Mesenchymal stem cell (in vitro differentiated cells and primary cell): ENCODE results near the gene CDV3.
A peak's percentile ranks its signal among the peaks of the same experiment; 100 is the strongest.

Experiments used
- DNase-seq: peaks from one replicate; pipeline ENCODE4 v3.0.0-alpha.2; 2013
- H2AFZ ChIP-seq: one replicate; pipeline ENCODE4 v1.6.1; 2013; ENCODE audit warnings: low read depth, mild to moderate bottlenecking, control low read depth, inconsistent platforms, low read length, moderate library complexity
- H2AK5ac ChIP-seq: 2 replicates; pipeline ENCODE4 v1.6.1; 2013; ENCODE audit warnings: low read length, moderate library complexity, mild to moderate bottlenecking, inconsistent platforms; ENCODE audit not compliant: severe bottlenecking
- H2BK120ac ChIP-seq: one replicate; pipeline ENCODE4 v1.6.1; 2013; ENCODE audit warnings: low read depth, mild to moderate bottlenecking, inconsistent platforms, low read length, moderate library complexity
- H2BK12ac ChIP-seq, 2 experiments: one replicate each; pipeline ENCODE4 v1.6.1; 2013; ENCODE audit warnings: inconsistent platforms in 2 of 2, low read length in 2 of 2, mild to moderate bottlenecking in 2 of 2, moderate library complexity in 2 of 2, control low read depth in 1 of 2
- H2BK15ac ChIP-seq: one replicate; pipeline ENCODE4 v1.6.1; 2013; ENCODE audit warnings: mild to moderate bottlenecking, low read depth, inconsistent platforms; ENCODE audit not compliant: poor library complexity, severe bottlenecking
- H2BK5ac ChIP-seq: 2 replicates; pipeline ENCODE4 v1.6.1; 2013; ENCODE audit warnings: low read depth, mild to moderate bottlenecking, low read length, control low read depth, inconsistent platforms; ENCODE audit not compliant: poor library complexity, severe bottlenecking
- H3K14ac ChIP-seq, 2 experiments: one replicate each; pipeline ENCODE4 v1.6.1; 2013; ENCODE audit warnings: inconsistent platforms in 2 of 2, low read length in 2 of 2, control low read depth in 1 of 2, mild to moderate bottlenecking in 1 of 2, moderate library complexity in 1 of 2
- H3K18ac ChIP-seq, 2 experiments: one replicate each; pipeline ENCODE4 v1.6.1; 2013; ENCODE audit warnings: inconsistent platforms in 2 of 2, low read length in 2 of 2, control low read depth in 1 of 2, low read depth in 1 of 2, mild to moderate bottlenecking in 1 of 2
- H3K23ac ChIP-seq, 2 experiments: one replicate each; pipeline ENCODE4 v1.6.1; 2013; ENCODE audit warnings: inconsistent platforms in 2 of 2, low read length in 2 of 2, mild to moderate bottlenecking in 2 of 2, moderate library complexity in 2 of 2, control low read depth in 1 of 2
- H3K27ac ChIP-seq: 2 replicates; pipeline ENCODE4 v1.5.1; 2013; ENCODE audit warnings: mild to moderate bottlenecking, moderate library complexity, low read length, control low read depth, inconsistent platforms; ENCODE audit not compliant: poor library complexity, severe bottlenecking
- H3K27me3 ChIP-seq, 2 experiments: 2 replicates each; pipeline versions ENCODE4 v1.6.1 to v1.7.0; 2013; ENCODE audit warnings: low read length in 2 of 2, mild to moderate bottlenecking in 2 of 2, moderate library complexity in 2 of 2, control low read depth in 1 of 2, inconsistent platforms in 1 of 2; ENCODE audit not compliant: control insufficient read depth in 1 of 2, insufficient read depth in 1 of 2
- H3K36me3 ChIP-seq, 2 experiments: 2 replicates each; pipeline versions ENCODE4 v1.6.1 to v1.7.0; 2013; ENCODE audit warnings: low read length in 2 of 2, control low read depth in 1 of 2, inconsistent platforms in 1 of 2, low read depth in 1 of 2, mild to moderate bottlenecking in 1 of 2; ENCODE audit not compliant: insufficient read depth in 2 of 2, control insufficient read depth in 1 of 2
- H3K4ac ChIP-seq, 2 experiments: one replicate each; pipeline ENCODE4 v1.6.1; 2013; ENCODE audit warnings: inconsistent platforms in 2 of 2, low read length in 2 of 2, mild to moderate bottlenecking in 2 of 2, moderate library complexity in 2 of 2, control low read depth in 1 of 2, low read depth in 1 of 2
- H3K4me1 ChIP-seq: 2 replicates; pipeline ENCODE4 v1.6.1; 2013; ENCODE audit warnings: low read depth, low read length, control low read depth; ENCODE audit not compliant: control insufficient read depth, insufficient read depth
- H3K4me2 ChIP-seq: 2 replicates; pipeline ENCODE4 v1.6.1; 2013; ENCODE audit warnings: low read length, mild to moderate bottlenecking, inconsistent platforms; ENCODE audit not compliant: poor library complexity, severe bottlenecking
- H3K4me3 ChIP-seq, 2 experiments: 2 replicates each; pipeline versions ENCODE4 v1.5.1 to v1.7.0; 2013; ENCODE audit warnings: low read length in 2 of 2, mild to moderate bottlenecking in 2 of 2, control low read depth in 1 of 2, low read depth in 1 of 2; ENCODE audit not compliant: insufficient read depth in 1 of 2
- H3K79me1 ChIP-seq: replicated peaks from 2 replicates; pipeline ENCODE4 v1.6.1; 2013; ENCODE audit warnings: mild to moderate bottlenecking, control low read depth, low read length, inconsistent platforms; ENCODE audit not compliant: poor library complexity, severe bottlenecking
- H3K9ac ChIP-seq: 2 replicates; pipeline ENCODE4 v1.7.0; 2013; ENCODE audit warnings: mild to moderate bottlenecking, low read length, moderate library complexity
- H3K9me3 ChIP-seq: 2 replicates; pipeline ENCODE4 v1.7.0; 2013; ENCODE audit warnings: mild to moderate bottlenecking, low read length; ENCODE audit not compliant: control insufficient read depth
- H4K8ac ChIP-seq: one replicate; pipeline ENCODE4 v1.6.1; 2013; ENCODE audit warnings: inconsistent platforms, mild to moderate bottlenecking, low read length, moderate library complexity
- H4K91ac ChIP-seq: one replicate; pipeline ENCODE4 v1.6.1; 2013; ENCODE audit warnings: mild to moderate bottlenecking, low read length, inconsistent platforms
- WGBS: methylation state at CpG from one replicate; pipeline ENCODE4 v1.1.7; 2013; ENCODE audit warnings: mixed read lengths; 5-methylcytosine and 5-hydroxymethylcytosine counted together

CDV3 gene

GRCh38 chr3:133529809-133530208 is 43.7 kb upstream of the CDV3 start:
- Histone ChIP-seq H2AFZ (no peak overlapping the region), H2BK5ac (no peak overlapping the region), H2AK5ac (no peak overlapping the region), H2BK12ac (no peak overlapping the region), H4K91ac (no peak overlapping the region), H3K4ac (no peak overlapping the region), H3K23ac (no peak overlapping the region), H3K4me2 (no peak overlapping the region), H2BK15ac (no peak overlapping the region), H3K79me1 (no peaks in the 10 kb centered on the region), H3K27me3 (no peaks in the 10 kb centered on the region), H2BK120ac (no peak overlapping the region), H3K4me1 (peaks cover 5% of the 10 kb centered on the region), H4K8ac (no peak overlapping the region), H3K27ac (no peak overlapping the region), H3K9me3 (peaks cover 5% of the 10 kb centered on the region), H3K4me3 (no peak overlapping the region), H3K18ac (no peak overlapping the region), H3K36me3 (no peaks in the 10 kb centered on the region), H3K9ac (no peak overlapping the region), H3K14ac (no peak overlapping the region)
- DNase-seq: no peak
- WGBS: 96% methylated on average over 2 of the region's 2 CpGs

- H4K8ac ChIP-seq: no peak overlapping the region
- DNase-seq: peak; percentile 76
- H3K4me3 ChIP-seq: no peak overlapping the region
- no peaks in the 10 kb centered on the region for H3K27me3 ChIP-seq
- H2BK15ac ChIP-seq: no peak overlapping the region
- H2AFZ ChIP-seq: no peak overlapping the region
- no peak overlapping the region for H3K27ac ChIP-seq
- 22% methylated on average over 4 of the region's 5 CpGs for WGBS
- no peaks in the 10 kb centered on the region for H3K79me1 ChIP-seq
- H3K9me3 ChIP-seq: peaks cover 5% of the 10 kb centered on the region
- H3K36me3 ChIP-seq: no peaks in the 10 kb centered on the region
- H3K9ac ChIP-seq: no peak overlapping the region
- no peak overlapping the region for H2AK5ac ChIP-seq
- no peak overlapping the region for H3K4me2 ChIP-seq
- peak overlapping the region; percentile 41 to 90 for H2BK12ac ChIP-seq
- H3K4me1 ChIP-seq: peaks cover 10% of the 10 kb centered on the region
- H3K4ac ChIP-seq: peak overlapping the region in 1 of 2 experiments; percentile 32
- no peak overlapping the region for H3K23ac ChIP-seq
- no peak overlapping the region for H4K91ac ChIP-seq
- H2BK120ac ChIP-seq: peak overlapping the region; percentile 54
- H2BK5ac ChIP-seq: no peak overlapping the region
- no peak overlapping the region for H3K14ac ChIP-seq
- H3K18ac ChIP-seq: peak overlapping the region; percentile 14 to 75
Measured at GRCh38 chr3:133531981-133532380, 41.5 kb upstream of the CDV3 start.

- WGBS: 21% methylated on average over 3 of the region's 5 CpGs
- Histone ChIP-seq H3K9me3 (peaks cover 5% of the 10 kb centered on the region), H3K14ac (peak overlapping the region in 1 of 2 experiments; percentile 47), H3K18ac (peak overlapping the region; percentile 45 to 85), H4K91ac (no peak overlapping the region), H3K36me3 (no peaks in the 10 kb centered on the region), H3K4ac (peak overlapping the region; percentile 53 to 73), H3K27me3 (no peaks in the 10 kb centered on the region), H4K8ac (peak overlapping the region; percentile 8), H3K9ac (no peak overlapping the region), H2BK12ac (peak overlapping the region; percentile 85 to 93), H3K4me1 (peaks cover 10% of the 10 kb centered on the region), H2BK15ac (no peak overlapping the region), H2BK5ac (no peak overlapping the region), H2BK120ac (peak overlapping the region; percentile 64), H3K79me1 (no peaks in the 10 kb centered on the region), H2AFZ (peak overlapping the region; percentile 57), H2AK5ac (no peak overlapping the region), H3K4me3 (no peak overlapping the region), H3K4me2 (no peak overlapping the region), H3K27ac (no peak overlapping the region), H3K23ac (peak overlapping the region in 1 of 2 experiments; percentile 43)
- DNase-seq: peak; percentile 40
Measured at GRCh38 chr3:133532951-133533350, 40.5 kb upstream of the CDV3 start.

GRCh38 chr3:133535971-133536881 is 37.3 kb upstream of the CDV3 start:
- WGBS: 27% methylated on average over 1 of the region's 1 CpG
- Histone ChIP-seq H3K4me1 (peaks cover 13% of the 10 kb centered on the region), H3K4ac (peak overlapping the region; percentile 56 to 73), H3K14ac (peak overlapping the region in 1 of 2 experiments; percentile 96), H2BK15ac (peak overlapping the region; percentile 92), H3K79me1 (no peaks in the 10 kb centered on the region), H3K27me3 (no peaks in the 10 kb centered on the region), H3K9ac (peak overlapping the region; percentile 78), H4K91ac (peak overlapping the region; percentile 88), H2BK12ac (peak overlapping the region; percentile 96 to 99), H3K27ac (peak overlapping the region; percentile 19), H3K36me3 (no peaks in the 10 kb centered on the region), H3K4me2 (no peak overlapping the region), H4K8ac (peak overlapping the region; percentile 99), H2BK5ac (peak overlapping the region; percentile 60), H3K18ac (peak overlapping the region; percentile 52 to 90), H2BK120ac (peak overlapping the region; percentile 82), H2AK5ac (peak overlapping the region; percentile 61), H3K9me3 (no peaks in the 10 kb centered on the region), H3K4me3 (peak overlapping the region in 1 of 2 experiments; percentile 25), H2AFZ (peak overlapping the region; percentile 20), H3K23ac (no peak overlapping the region)
- DNase-seq: peak; percentile 91
